Posterior vena cava (tissue), 2 donors: ENCODE data around the gene BCAP29. TPM values are rescaled to one million over a fixed set of nuclear protein-coding genes. Genes with fewer than 3 reads are reported as not detected.

Experiments used
- DNase-seq: peaks from one replicate; pipeline ENCODE4 v3.0.0-alpha.2; 2020; ENCODE audit warnings: low spot score
- intact Hi-C, 2 donors: fragments of 100-400 bp; cut with DNase I; formaldehyde crosslinking; loops; one replicate each; pipeline versions ENCODE4 v1.14.1 to v1.14.2; 2022 to 2023
- total RNA-seq, 2 donors: library from RNA; stranded (reverse); fragmentation: NEBNext Ultra II Directional; extraction: Animal tissue kit (Norgen Biotek cat#: 25700); gene quantifications; one replicate each; pipeline ENCODE4 v1.2.1, GENCODE V29; 2021
- donor health status: DM: yes; HTN: yes; CAD: no.
- donor health status: DM: yes; HTN: yes; CAD: no.

Gene BCAP29
- total RNA-seq, 2 donors from 2014 or later, result 60.8 to 108 TPM

- no peak for DNase-seq
- intact Hi-C loops, result no loop called here
Measured at GRCh38 chr7:107579554-107579884, 527 bp upstream of the BCAP29 start.

GRCh38 chr7:107580716-107581383, 804 bp downstream of the BCAP29 start:
- intact Hi-C loops, result no loop called here
- no peak for DNase-seq

- DNase-seq, result no peak
- intact Hi-C loops, result no loop called here
Measured at GRCh38 chr7:107581387-107582013, 1.5 kb downstream of the BCAP29 start.

GRCh38 chr7:107582875-107583274, 2.8 kb downstream of the BCAP29 start:
- DNase-seq, result no peak
- intact Hi-C loops, result no loop called here

- no peak for DNase-seq
- intact Hi-C loops, result loop anchor here in 1 of 2 donors (5.0 kb wide), 1 partner anchor 1472 kb away; the partner anchor contains the start of gene SYPL1
Measured at GRCh38 chr7:107584716-107585115, 4.7 kb downstream of the BCAP29 start.

- intact Hi-C loops, result loop anchor here in 1 of 2 donors (5.0 kb wide), 1 partner anchor 1476 kb away; the partner anchor contains the start of gene SYPL1
- DNase-seq, result no peak
Measured at GRCh38 chr7:107588529-107589130, 8.6 kb downstream of the BCAP29 start.

- DNase-seq, result no peak
- intact Hi-C loops, result no loop called here
Measured at GRCh38 chr7:107591421-107591820, 11.4 kb downstream of the BCAP29 start.

- intact Hi-C loops, result no loop called here
- no peak for DNase-seq
Measured at GRCh38 chr7:107592361-107593024, 12.4 kb downstream of the BCAP29 start.

GRCh38 chr7:107593025-107593410, 13.0 kb downstream of the BCAP29 start:
- DNase-seq, result no peak
- intact Hi-C loops, result no loop called here

- intact Hi-C loops, result no loop called here
Measured at GRCh38 chr7:107594961-107595737, 15.1 kb downstream of the BCAP29 start.

GRCh38 chr7:107596881-107597581, 17.0 kb downstream of the BCAP29 start:
- no peak for DNase-seq
- intact Hi-C loops, result no loop called here

More at GRCh38 chr7:107594961-107595737, 15.1 kb downstream of the BCAP29 start:
- no peak for DNase-seq

GRCh38 chr7:107597582-107597916, 17.5 kb downstream of the BCAP29 start:
- intact Hi-C loops, result no loop called here
- no peak for DNase-seq

- intact Hi-C loops, result no loop called here
- no peak for DNase-seq
Measured at GRCh38 chr7:107597953-107598352, 17.9 kb downstream of the BCAP29 start.

GRCh38 chr7:107599262-107599661, 19.2 kb downstream of the BCAP29 start:
- intact Hi-C loops, result no loop called here

GRCh38 chr7:107600816-107601215, 20.8 kb downstream of the BCAP29 start:
- DNase-seq, result no peak
- intact Hi-C loops, result no loop called here

More at GRCh38 chr7:107599262-107599661, 19.2 kb downstream of the BCAP29 start:
- DNase-seq, result no peak

- no peak for DNase-seq
- intact Hi-C loops, result no loop called here
Measured at GRCh38 chr7:107605218-107605815, 25.3 kb downstream of the BCAP29 start.

- intact Hi-C loops, result no loop called here
- no peak for DNase-seq
Measured at GRCh38 chr7:107606303-107606702, 26.3 kb downstream of the BCAP29 start.

- intact Hi-C loops, result loop anchor here in 1 of 2 donors (10.0 kb wide), 1 partner anchor 275 kb away; no protein-coding TSS in a partner anchor
Measured at GRCh38 chr7:107609811-107610261, 29.8 kb downstream of the BCAP29 start.

More at GRCh38 chr7:107609811-107610261, 29.8 kb downstream of the BCAP29 start:
- no peak for DNase-seq
